Medulla oblongata (tissue), 1 donor: ENCODE data around the gene ATP6V0A1.

Source experiments
- DNase-seq: peaks from one replicate; pipeline ENCODE4 v3.0.0-alpha.2; 2015; ENCODE audit errors: extremely low spot score

ATP6V0A1 gene

DNA sequence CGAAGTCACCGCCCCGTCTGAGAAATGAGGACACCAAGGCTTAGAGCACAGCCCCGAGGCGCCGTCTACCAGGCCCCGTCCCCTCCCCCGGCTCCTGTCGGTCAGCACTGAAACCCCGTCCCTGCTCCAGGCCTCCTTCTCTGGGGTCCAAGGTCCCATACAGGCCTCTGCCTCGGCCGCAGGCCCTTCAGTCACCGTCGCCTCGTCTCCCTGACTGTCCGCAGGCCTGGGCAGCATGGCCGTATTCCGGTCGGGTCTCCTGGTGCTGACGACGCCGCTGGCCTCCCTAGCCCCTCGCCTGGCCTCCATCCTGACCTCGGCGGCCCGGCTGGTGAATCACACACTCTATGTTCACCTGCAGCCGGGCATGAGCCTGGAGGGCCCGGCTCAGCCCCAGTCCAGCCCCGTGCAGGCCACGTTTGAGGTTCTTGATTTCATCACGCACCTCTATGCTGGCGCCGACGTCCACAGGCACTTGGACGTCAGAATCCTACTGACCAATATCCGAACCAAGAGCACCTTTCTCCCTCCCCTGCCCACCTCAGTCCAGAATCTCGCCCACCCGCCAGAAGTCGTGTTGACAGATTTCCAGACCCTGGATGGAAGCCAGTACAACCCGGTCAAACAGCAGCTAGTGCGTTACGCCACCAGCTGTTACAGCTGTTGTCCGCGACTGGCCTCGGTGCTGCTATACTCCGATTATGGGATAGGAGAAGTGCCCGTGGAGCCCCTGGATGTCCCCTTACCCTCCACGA, 103.9 kb downstream of the ATP6V0A1 start:
- no peak for DNase-seq

DNA sequence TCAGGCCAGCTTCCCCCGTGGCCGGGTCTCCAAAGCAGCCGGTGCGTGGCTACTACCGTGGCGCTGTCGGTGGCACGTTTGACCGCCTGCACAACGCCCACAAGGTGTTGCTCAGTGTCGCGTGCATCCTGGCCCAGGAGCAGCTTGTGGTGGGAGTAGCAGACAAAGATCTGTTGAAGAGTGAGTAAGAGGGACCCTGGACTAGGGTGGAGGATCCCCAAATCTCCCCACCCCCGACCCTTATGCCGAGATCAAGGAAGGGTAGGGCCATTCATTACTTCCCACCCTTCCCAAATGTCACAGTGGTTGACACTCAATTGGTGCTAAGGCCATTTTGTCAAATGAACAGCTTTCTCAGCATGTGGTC, 104.4 kb downstream of the ATP6V0A1 start:
- no peak for DNase-seq

DNA sequence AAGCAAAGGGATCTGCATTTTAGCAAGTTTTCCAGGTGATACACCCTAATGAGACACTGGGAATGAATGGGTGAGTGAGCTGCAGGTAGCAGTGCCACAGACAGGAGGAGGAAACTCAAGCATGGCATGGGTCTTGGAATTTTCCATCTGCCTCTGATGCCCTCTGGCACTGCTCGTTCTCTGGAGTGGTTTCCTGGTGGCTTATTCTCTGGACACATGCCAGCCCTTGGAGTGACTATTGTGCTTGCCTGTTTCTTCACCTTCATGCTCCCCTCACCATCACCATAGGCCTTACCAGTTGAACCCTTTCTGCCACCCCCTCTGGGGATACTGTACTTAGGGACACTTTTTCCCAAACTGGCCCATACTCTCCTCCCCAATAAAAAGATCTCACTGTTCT, 104.9 kb downstream of the ATP6V0A1 start:
- DNase-seq: no peak

DNA sequence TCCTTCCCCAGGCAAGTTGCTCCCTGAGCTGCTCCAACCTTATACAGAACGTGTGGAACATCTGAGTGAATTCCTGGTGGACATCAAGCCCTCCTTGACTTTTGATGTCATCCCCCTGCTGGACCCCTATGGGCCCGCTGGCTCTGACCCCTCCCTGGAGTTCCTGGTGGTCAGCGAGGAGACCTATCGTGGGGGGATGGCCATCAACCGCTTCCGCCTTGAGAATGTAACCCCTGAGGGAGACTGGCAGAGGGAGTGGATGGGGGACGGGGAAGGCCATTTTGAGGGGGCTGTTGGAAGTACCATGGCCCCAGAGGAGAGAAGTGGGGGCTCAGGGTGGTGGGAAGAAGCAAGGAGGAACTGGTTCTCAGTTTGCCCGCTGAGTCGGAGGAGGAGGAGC, 105.3 kb downstream of the ATP6V0A1 start:
- no peak for DNase-seq

DNA sequence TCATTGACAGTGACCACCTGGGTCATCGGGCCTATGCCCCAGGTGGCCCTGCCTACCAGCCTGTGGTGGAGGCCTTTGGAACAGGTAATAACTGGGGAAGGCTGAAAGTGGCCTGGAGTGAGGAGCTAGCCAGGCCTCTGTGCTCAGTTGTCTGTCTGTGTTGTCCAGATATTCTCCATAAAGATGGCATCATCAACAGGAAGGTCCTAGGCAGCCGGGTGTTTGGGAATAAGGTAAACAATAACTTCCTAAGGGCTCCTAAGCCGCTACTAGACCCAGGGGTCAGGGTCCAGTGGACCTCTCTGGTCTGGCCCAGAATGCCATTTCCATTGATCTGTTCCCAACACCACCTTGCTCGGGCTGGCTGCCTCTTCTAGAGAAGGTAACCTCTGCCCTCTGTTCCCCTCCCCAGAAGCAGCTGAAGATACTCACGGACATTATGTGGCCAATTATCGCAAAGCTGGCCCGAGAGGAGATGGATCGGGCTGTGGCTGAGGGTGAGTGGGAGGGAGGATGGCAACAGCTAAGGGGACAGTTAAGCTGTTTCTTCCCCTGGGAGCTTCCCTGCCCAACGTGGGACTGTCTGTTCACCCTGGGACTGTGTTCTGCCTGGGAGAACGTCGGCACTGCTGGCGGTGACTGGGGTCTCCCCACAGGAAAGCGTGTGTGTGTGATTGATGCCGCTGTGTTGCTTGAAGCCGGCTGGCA, 106.3 kb downstream of the ATP6V0A1 start:
- DNase-seq: no peak

DNA sequence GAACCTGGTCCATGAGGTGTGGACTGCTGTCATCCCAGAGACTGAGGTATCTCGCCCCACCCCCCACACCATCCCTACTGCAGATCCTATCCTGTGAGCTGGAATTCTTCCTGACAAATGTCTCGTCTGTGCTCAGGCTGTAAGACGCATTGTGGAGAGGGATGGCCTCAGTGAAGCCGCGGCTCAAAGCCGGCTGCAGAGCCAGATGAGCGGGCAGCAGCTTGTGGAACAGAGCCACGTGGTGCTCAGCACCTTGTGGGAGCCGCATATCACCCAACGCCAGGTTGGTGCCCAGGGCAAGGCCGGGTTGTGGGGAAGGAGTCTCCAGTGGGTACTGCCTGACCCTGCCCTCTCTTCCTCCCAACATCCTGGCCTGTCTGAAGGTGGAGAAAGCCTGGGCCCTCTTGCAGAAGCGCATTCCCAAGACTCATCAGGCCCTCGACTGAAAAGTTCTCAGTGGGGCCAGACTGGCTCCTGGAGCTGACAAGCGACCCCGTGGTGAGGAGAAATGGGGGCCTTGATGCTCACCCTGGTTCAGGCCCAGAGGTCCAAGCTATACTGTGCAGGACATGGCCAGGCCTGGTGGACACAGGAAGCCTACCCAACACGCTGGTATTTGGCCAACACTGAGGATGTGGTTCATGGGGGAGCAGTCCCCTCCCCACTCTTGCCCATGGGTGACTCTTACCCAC, 107.0 kb downstream of the ATP6V0A1 start:
- DNase-seq: no peak

DNA sequence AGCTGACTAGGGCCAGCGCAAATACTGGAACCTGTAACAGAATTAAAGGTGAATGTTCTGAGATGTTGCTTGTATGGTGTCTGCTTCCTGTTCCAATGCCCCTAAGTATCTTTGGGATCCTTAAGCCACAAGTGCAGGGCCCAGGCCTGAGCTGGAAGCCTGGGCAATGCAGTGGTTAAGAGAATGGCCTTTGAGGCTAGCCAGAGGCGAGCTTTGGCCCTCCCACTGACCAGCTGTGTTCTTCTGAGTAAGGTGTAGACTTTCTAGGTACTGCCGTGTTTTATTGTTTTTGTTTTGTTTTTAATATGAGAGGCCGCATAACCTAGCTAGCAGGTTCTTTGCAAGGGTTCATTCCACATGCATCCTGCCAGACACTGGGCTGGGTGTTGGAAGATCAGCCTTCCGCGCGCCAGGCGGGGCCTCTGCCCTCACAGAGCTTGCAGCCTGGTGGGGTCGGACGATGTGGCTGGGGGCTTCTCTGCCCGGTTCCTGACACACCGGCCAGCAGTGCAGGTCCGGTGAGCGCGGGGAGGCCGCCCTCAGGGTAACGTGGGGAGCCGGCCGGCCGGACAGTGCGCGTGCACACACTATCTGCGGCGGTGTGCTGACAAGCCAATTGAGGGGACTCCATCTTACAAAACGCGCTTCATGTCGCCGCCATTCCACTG, 107.7 kb downstream of the ATP6V0A1 start:
- no peak for DNase-seq

DNA sequence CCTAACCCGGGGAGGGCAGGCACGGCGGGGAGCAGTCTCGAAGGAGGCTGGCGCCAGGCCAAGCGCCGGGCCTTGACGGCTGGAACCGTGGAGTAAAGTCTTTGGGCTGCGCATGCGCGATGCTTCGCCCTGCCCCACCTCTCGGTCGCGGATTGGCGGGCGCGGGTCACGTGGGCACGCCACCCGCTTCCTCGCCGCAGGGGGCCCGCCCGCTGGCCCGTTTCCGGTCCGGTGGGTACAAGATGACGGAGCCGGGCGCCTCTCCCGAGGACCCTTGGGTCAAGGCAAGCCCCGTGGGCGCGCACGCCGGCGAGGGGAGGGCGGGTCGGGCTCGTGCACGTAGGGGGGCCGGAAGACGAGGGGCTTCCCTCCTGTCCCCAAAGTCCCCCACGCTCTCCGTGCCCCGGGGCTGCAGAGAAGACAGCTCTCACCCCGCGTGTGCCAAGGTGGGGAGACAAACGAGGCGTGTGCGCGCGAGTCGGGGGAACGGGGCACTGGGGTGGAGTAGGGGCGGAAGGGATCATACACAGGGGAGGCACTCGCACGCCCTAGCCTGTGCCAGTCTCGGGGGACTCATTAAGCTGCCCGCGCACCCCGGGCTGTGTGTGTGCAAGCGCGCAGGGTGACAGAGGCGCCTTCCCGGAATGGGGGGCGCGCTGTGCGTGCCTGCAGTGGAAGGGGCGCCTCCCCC, 108.3 kb downstream of the ATP6V0A1 start, which contains the start of gene MLX:
Gene MLX, plus strand, starts transcription at position 218 of the 691 bp plus-strand sequence. Its CDS starts 25 bp downstream, at position 243.
- DNase-seq: peak; percentile 93

DNA sequence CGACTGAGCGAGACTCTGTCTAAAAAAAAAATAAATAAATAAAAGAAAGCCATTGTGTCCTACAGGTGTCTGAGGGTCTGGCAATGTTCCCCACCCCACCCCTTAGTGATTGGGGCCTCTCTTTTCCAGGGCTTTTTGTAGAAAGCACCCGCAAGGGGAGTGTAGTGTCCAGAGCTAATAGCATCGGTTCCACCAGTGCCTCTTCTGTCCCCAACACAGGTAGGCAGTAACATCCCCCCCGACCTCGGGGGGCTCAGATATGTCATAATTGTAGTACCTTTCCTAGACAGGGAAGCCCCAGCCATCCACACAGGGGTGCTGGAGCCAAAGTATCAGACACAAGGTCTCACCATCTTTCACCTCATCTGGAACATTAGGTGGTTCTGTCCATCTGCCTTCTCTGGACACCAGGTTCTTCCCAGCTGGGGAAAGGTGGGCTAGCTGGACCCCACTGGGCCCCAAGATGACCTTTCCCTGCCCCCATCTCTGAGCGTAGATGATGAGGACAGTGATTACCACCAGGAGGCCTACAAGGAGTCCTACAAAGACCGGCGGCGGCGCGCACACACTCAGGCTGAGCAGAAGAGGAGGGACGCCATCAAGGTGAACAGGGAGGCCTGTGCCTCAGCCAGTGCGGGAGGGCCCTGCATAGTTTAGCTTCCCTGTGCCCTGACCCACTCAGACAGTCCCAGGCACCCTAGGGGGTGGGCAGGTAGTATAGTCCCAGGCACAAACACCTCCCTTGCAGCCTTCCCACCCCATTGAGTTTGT, 109.8 kb downstream of the ATP6V0A1 start:
- DNase-seq: no peak

DNA sequence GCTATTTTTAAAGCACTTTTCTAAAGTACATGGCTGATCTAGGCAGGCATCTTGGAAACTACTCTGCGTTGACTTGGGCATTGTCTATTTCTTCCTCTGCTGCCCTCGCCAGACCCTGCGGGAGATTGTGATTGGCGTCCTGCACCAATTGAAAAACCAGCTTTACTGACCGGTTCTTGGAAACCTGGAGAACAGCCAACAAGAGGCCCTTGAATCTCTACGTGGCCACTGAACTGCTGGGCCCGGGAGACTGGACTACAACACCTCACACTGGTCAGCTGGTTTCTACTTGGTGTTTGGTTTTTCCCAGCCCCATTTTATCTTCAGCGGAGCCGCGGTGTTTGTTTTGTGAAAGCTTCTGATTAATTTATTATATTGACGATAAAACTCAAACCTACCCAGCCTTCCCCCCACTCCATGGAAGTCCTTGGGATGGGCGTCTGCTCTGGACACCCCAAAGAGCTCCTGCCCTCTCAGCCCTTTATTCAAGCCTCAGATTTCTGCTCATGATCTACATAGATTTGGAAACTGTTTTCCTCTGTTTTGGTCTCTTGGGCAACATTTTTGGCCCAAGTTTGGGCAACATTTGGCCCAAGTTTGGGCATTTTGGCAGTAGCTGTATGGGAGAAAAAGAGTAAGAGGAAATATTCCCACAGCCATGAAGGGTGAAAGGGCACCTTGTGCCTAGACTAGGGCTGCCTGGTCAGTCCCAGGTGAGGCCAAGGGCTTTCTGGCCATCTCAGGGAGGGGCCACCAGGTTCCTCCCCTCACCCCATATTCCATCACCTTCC, 113.0 kb downstream of the ATP6V0A1 start:
- DNase-seq: no peak
